GM18868 (cell line): ENCODE measurements around the gene SHISA4.

Experiments
- ATAC-seq: cut with Tn5 transposase; IDR thresholded peaks from one replicate; pipeline ENCODE4 v1.9.1; 2021; ENCODE audit warnings: mild to moderate bottlenecking, moderate library complexity; ENCODE audit not compliant: unreplicated experiment

SHISA4 gene

GRCh38 chr1:201881617-201882016, 7.1 kb upstream of the SHISA4 start:
- ATAC-seq = no peak

- peak; percentile 61 for ATAC-seq
Observed at GRCh38 chr1:201882665-201883132, 6.0 kb upstream of the SHISA4 start.

DNA sequence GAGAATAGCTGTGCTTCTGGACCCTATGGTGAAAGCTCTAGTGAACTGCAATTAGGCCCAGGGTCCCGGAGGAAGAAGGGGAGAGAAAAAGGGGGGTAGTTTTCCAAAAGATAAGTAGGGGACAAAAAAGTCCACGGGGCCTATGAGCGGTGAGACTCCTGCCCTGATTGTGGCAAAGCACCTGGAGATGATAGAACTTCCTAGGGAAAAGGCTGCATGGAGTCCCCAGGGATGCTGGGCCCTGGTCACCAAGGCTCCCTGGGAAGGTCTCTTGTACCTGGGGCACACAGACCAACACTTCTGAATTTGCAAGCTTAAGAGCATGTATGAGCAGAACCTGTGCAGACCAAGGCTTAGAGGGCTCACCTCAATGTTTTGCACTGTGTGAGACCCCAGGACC, 5.4 kb upstream of the SHISA4 start:
- no peak for ATAC-seq

DNA sequence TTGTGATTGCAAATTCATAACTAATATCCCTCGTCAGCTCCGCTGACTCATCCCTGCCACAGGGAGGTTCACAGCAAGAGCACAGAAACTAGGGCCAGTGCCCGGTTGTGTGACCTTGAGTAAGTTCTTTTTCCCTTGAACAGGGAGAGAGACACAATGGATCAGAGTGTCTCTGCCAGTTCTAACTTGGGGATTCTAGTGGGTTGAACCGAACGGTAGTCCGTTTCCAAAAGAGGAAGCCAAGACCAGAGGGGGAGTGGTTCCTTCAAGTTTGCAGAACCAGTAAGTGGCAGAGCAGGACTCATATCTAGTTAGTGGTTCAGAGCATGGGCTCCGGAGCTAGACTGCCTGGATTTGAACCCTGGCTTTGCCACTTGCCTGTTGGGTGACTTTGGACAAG, 4.9 kb upstream of the SHISA4 start:
- ATAC-seq = no peak

DNA sequence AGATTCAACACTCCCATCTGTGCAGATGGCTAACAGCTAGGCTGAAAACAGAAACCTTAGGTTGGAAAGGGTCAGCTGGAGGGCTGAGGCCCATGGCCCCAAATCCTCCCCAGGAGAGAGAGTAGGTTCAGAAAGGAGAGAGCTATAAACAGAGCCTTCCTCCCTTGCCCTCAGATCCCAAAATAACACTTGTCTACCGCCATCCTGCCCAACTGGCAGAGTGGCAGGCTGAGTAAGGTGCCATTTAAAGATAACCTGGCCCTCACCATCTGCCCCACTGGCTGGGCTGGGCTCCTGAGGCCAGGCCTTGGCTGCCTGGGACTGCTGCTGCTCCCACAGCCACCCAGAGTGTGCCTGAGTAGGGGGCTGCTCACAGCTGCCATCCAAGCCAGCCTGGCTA, 4.3 kb upstream of the SHISA4 start:
- no peak for ATAC-seq

GRCh38 chr1:201885531-201886075, 3.1 kb upstream of the SHISA4 start:
- ATAC-seq = no peak

DNA sequence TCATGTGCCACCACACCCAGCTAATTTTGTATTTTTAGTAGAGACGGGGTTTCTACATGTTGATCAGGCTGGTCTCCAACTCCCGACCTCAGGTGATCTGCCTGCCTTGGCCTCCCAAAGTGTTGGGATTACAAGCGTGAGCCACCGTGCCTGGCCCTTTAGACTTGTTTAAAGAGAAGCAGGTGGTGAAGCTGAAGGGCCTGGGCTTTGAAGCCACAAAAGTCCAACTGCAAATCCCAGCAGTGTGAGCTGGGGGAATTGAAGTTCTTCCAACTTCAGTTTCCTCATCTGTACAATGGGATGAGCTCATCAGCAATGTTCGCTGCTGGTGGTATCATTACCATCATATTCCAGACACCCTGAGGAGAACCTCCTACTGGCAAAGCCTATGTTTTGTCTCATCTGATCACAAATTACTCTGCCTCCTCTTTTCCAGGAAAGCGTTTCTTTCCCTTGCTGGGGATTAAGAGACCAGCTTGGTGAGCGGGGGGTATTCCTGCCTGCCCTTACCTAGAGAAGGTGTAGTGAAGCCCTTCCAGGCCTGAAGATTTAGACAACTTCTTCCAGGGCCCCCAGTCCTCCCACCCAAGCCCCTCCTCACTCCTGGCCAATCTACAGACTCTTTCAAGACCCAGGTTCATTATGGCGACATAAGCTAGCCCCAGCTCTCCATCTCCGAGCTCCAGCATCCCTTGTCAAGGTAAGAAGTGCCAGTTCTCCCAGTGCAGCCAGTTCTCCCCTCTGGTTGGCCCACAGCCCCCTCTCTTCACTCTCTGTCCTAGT, 2.4 kb upstream of the SHISA4 start:
- no peak for ATAC-seq

DNA sequence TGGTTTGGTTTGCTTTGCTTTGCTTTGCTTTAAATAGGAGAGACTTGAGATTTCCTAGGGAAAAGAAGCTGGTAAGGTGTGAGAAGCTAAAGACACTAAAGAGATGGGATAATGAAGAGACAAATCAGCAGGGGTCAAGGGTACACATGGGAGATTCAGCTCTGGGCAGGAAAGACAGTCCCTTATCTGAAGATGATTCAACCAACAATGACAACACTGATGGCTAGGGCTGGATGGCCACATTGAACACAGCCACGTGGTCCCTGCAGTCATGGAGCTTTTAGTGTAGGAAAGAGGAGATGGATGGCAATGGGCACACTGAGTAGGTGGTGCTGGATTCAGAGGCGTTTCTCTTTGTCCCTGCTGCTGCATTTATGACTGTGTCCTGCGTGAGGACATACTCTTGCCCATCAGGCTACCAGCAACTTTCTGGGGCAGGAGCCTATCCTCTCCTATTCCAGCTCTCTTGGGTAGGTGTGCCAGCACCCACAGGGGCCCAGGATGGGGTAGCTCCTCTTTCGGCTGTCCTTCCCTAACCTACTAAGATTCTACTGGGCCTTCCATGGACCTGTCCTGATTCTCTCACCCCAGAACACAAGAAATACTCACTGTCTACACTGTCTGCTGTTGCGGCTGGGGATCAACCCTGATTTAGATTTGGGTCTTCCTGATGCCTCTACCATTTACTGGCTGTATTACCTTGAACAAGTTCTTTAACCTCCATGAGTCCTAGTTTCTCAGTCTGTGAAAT, 1.4 kb upstream of the SHISA4 start:
- ATAC-seq = no peak

GRCh38 chr1:201889090-201889968, 631 bp downstream of the SHISA4 start:
- no peak for ATAC-seq

DNA sequence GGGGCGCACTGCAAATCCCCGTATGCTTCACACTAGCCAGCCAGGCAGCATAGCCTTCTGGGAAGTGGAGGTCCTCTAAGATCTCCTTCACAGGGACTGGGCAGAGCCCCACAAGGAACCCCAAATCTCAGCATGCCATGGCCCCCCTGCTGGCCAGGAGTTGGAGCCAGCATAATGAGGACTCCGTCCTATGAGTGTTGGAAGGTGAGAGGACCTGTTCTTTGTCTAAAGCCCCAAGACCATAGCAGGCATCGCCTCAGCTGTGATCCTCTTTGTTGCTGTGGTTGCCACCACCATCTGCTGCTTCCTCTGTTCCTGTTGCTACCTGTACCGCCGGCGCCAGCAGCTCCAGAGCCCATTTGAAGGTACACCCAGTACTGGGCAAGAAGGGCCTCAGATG, 1.5 kb downstream of the SHISA4 start:
- ATAC-seq = no peak

- ATAC-seq = no peak
Observed at GRCh38 chr1:201890806-201891450, 2.2 kb downstream of the SHISA4 start.

GRCh38 chr1:201891451-201892045, 2.9 kb downstream of the SHISA4 start:
- ATAC-seq = no peak

DNA sequence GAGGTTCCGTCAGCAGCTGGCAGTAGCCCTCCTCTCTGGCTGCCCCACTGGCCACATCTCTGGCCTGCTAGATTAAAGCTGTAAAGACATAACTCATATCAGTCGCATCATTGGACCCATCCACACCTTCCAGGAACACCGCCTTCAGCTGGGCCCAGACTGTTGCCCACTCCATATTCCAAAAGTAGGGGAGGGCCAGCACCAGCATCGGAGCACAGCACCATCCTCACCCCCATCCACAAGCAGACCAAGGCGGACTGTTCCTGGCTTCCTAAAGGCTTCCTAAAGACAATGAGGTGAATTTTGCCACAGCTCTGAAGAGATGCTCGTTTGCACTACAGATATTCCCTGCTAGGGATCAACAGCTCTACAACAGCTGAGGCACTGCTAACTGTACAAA, 3.5 kb downstream of the SHISA4 start:
- no peak for ATAC-seq

- no peak for ATAC-seq
Observed at GRCh38 chr1:201893431-201893830, 4.7 kb downstream of the SHISA4 start.

- ATAC-seq = no peak
Observed at GRCh38 chr1:201894343-201895119, 5.8 kb downstream of the SHISA4 start.

GRCh38 chr1:201895120-201895665, 6.5 kb downstream of the SHISA4 start:
- ATAC-seq = no peak

DNA sequence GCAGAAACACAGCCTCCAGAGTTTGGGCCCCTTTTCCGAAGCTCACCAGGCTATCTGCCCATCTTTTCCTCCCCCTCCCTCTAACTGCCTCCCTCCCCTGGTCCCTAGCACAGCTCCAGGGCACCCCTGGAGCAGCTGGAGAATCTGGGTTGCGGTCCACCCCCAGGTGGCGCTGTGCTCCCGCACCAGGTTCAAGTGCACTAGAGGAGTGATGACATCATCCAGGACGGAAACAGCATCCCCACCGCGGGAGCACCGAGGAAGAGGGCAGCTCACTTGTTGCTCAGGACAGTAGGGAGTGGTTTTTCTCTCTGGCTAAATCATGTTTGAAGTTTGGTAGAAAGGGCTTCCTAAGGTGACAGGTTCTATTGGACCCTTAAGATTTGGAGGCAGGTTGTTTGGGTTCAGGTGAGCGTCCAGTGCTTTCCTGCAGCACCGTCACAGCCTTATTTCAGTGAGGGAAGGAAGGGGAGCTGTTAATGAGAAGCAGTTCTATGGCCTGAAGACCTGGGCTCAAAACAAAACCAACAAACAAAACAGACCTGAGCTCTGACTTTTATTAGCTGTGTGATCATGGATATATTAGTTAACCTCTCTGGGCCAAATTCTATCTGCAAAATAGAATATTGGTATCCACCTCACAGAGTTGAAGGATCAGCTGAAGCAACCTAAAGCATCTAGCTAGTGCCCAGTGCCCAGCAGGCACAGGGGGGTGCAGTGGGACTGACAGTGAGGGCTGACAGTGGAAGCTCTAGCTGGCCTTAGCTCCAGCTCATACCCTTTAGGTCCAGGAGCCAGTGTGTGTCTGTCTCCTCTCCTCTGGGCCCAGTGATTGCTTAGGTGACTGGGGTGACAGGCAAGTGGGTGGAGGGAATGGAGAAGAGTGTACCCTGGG, 7.5 kb downstream of the SHISA4 start:
- ATAC-seq = peak; percentile 82

GRCh38 chr1:201896951-201897391, 8.3 kb downstream of the SHISA4 start:
- ATAC-seq = no peak
